NCI-H146 treated with DMSO at 0.1 percent for 48 hours (cell line): ENCODE data around the gene GATB.

Source experiments
- DNase-seq: peaks from one replicate; lab custom pipeline; 2025; ENCODE audit not compliant: unreplicated experiment; lab: John Stamatoyannopoulos, UW

Gene GATB

GRCh38 chr4:151703401-151703800 lies 57.4 kb downstream of the GATB start:
- no peak for DNase-seq

GRCh38 chr4:151702256-151702655 lies 58.6 kb downstream of the GATB start:
- no peak for DNase-seq

- no peak for DNase-seq
Measured at GRCh38 chr4:151700566-151701316, 60.1 kb downstream of the GATB start.

- no peak for DNase-seq
Measured at GRCh38 chr4:151698213-151698612, 62.6 kb downstream of the GATB start.

- no peak for DNase-seq
Measured at GRCh38 chr4:151694961-151695720, 65.7 kb downstream of the GATB start.

GRCh38 chr4:151692821-151693673 lies 67.8 kb downstream of the GATB start:
- DNase-seq, result no peak

- DNase-seq, result no peak
Measured at GRCh38 chr4:151692443-151692782, 68.4 kb downstream of the GATB start.

- DNase-seq, result no peak
Measured at GRCh38 chr4:151691639-151692442, 69.0 kb downstream of the GATB start.

- DNase-seq, result no peak
Measured at GRCh38 chr4:151690876-151691275, 69.9 kb downstream of the GATB start.

- DNase-seq, result no peak
Measured at GRCh38 chr4:151690164-151690870, 70.5 kb downstream of the GATB start.

GRCh38 chr4:151689211-151689991 lies 71.4 kb downstream of the GATB start:
- DNase-seq, result no peak

GRCh38 chr4:151688785-151689043 lies 72.1 kb downstream of the GATB start:
- no peak for DNase-seq

- DNase-seq, result no peak
Measured at GRCh38 chr4:151688003-151688784, 72.6 kb downstream of the GATB start.

GRCh38 chr4:151687021-151687640 lies 73.7 kb downstream of the GATB start:
- DNase-seq, result no peak

GRCh38 chr4:151685303-151685702 lies 75.5 kb downstream of the GATB start:
- DNase-seq, result no peak

- DNase-seq, result no peak
Measured at GRCh38 chr4:151681085-151681484, 79.7 kb downstream of the GATB start.

GRCh38 chr4:151679231-151679630 lies 81.6 kb downstream of the GATB start:
- no peak for DNase-seq

- DNase-seq, result peak; percentile 3
Measured at GRCh38 chr4:151678048-151678872, 82.5 kb downstream of the GATB start.
